Stimulated activated CD4-positive, alpha-beta T cell treated with anti-CD3 and anti-CD28 coated beads, Interleukin-2, amount 100 ng/mL, for 48 hours (primary cell): ENCODE measurements around the gene URM1.

Source experiments
- DNase-seq, 2 donors: peaks; one replicate each; pipeline ENCODE4 v3.0.0-alpha.2; 2020

The URM1 gene

DNA sequence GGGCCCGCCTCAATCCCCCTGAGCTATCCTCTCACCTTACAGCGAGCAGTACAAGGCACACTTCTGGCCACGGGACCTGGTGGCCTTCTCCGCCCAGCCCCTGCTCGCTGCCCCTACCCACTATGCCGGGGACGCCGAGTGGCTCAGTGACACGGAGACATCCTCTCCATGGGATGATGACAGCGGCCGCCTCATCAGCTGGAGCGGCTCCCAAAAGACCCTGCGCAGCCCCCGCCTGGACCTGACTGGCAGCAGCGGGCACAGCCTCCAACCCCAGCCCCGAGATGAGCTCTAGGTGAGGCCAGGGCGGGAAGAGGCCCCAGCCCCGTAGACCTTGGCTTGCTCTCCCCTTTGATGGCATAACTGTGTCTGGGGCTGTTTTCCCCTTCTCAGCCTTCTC lies 64.4 kb downstream of the URM1 start:
- DNase-seq, result no peak

GRCh38 chr9:128438343-128439109 lies 67.4 kb downstream of the URM1 start:
- DNase-seq, result peak; percentile 89 to 90

- DNase-seq, result no peak
These were observed 68.1 kb downstream of the URM1 start for GRCh38 chr9:128439273-128439672.
